ENCODE measurements around the gene PACSIN2.
"Not testable (repeated sequence)": the region's sequence is repeated elsewhere in the genome, so short reads cannot be mapped to it uniquely, and the experiment has no call there.

PACSIN2 gene

DNA sequence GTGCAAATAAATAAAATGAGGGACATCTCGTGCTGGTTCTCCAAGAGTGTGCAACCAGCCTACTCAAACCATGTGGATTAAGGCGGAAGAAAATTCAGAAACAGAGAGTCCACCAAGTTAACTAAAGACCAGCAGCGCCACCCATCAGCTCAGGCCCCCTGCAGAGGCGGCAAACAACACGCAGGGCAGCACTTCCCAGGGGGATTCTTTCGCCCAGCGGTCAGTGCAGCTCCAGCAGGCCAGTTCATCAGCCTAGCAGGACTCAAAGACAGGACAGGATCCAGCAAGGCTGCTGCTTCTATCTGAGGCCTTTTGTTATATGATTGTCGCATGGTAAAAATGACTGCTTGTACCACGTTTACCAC, 51.7 kb downstream of the PACSIN2 start:
- Histone ChIP-seq H4K20me1 (ENCODE audit: control insufficient read depth, insufficient read depth, low read depth, low read length) (peaks cover 16% of the 10 kb centered on the region; the same call in 1 of the 2 replicates), H3K4me1 (ENCODE audit: control insufficient read depth, low read length) (peaks cover 14% of the 10 kb centered on the region), H3F3A (ENCODE audit: control insufficient read depth, insufficient read depth) (no peaks in the 10 kb centered on the region), H3K36me3 (ENCODE audit: control insufficient read depth, low read length) (no peaks in the 10 kb centered on the region), H3K4me3 (ENCODE audit: low read length) (no peak overlapping the region), H3K27ac (ENCODE audit: low read depth, low read length) (no peak overlapping the region), H3K4me2 (ENCODE audit: low read length) (no peak overlapping the region), H3K79me2 (ENCODE audit: control insufficient read depth, low read length) (peaks cover 75% of the 10 kb centered on the region), H3K27me3 (ENCODE audit: control insufficient read depth, low read length) (no peaks in the 10 kb centered on the region), H3K9me3 (ENCODE audit: control insufficient read depth, insufficient read depth, low read length) (no peaks in the 10 kb centered on the region), H3K9me2 (replicated peaks; ENCODE audit: control insufficient read depth, low read length) (no peaks in the 10 kb centered on the region)
- TF ChIP-seq, protein P1, sequence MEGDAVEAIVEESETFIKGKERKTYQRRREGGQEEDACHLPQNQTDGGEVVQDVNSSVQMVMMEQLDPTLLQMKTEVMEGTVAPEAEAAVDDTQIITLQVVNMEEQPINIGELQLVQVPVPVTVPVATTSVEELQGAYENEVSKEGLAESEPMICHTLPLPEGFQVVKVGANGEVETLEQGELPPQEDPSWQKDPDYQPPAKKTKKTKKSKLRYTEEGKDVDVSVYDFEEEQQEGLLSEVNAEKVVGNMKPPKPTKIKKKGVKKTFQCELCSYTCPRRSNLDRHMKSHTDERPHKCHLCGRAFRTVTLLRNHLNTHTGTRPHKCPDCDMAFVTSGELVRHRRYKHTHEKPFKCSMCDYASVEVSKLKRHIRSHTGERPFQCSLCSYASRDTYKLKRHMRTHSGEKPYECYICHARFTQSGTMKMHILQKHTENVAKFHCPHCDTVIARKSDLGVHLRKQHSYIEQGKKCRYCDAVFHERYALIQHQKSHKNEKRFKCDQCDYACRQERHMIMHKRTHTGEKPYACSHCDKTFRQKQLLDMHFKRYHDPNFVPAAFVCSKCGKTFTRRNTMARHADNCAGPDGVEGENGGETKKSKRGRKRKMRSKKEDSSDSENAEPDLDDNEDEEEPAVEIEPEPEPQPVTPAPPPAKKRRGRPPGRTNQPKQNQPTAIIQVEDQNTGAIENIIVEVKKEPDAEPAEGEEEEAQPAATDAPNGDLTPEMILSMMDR (IDR thresholded peaks at IDR 0.05; ENCODE audit: low read depth, low read length, poor library complexity, severe bottlenecking) = no peak
- TF ChIP-seq EZH2phosphoT487 (IDR thresholded peaks at IDR 0.05; ENCODE audit: borderline replicate concordance, low read length) = no peak

DNA sequence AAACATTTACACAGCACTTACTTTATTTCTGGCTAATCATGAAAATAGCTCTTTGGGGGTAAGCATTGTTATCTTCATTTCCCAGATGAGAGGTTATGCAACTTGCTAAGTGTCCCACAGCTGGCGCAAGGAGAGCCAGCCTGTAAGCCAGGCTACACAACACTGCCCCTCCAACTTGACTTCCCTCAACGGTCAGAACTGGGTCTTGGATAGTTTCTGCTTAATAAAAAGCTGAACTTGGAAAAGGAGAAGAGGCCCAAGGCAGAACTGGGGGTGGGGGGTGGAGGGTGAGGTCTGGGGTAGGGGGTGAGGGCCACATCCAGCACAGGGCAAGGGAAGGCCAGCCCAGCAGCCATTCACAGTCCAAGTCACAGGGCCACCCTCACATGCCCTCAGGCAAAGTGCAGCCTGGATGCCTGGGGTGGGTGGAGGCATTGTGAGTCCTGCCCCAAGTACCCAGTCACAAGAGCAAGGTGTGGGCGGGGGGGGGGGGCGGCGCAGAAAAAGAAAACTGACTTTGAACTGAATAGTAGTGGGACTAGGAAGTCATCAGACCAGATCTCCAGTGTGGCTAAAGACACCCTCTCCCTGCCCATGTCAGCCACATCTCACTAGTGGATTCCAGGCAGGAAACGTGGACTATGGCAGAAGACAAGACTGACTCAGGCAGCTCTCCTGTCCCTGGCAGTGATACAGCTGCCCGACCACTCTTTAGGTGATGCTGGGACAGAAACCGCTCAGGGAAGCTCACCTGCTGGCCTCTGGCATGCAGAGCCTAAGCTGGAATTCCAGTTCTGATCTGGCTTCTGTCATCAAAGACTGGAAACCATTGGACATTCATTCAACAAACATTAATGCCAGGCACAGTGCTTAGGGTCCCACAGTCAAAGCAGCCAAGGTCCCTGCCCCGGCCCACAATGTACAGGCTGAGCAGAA, 52.4 kb downstream of the PACSIN2 start:
- no peak for TF ChIP-seq EZH2phosphoT487 (IDR thresholded peaks at IDR 0.05; ENCODE audit: borderline replicate concordance, low read length)
- TF ChIP-seq, protein P1 (IDR thresholded peaks at IDR 0.05; ENCODE audit: low read depth, low read length, poor library complexity, severe bottlenecking) = no peak
- no peaks in the 10 kb centered on the region for H3K36me3 ChIP-seq (ENCODE audit: control insufficient read depth, low read length)
- H3K4me1 ChIP-seq (ENCODE audit: control insufficient read depth, low read length) = peaks cover 14% of the 10 kb centered on the region
- no peaks in the 10 kb centered on the region for H3K27me3 ChIP-seq (ENCODE audit: control insufficient read depth, low read length)
- no peaks in the 10 kb centered on the region for H3K9me3 ChIP-seq (ENCODE audit: control insufficient read depth, insufficient read depth, low read length)
- H3F3A ChIP-seq (ENCODE audit: control insufficient read depth, insufficient read depth) = no peaks in the 10 kb centered on the region
- H4K20me1 ChIP-seq (ENCODE audit: control insufficient read depth, insufficient read depth, low read depth, low read length) = peaks cover 16% of the 10 kb centered on the region; the same call in 1 of the 2 replicates
- H3K4me2 ChIP-seq (ENCODE audit: low read length) = no peak overlapping the region
- no peaks in the 10 kb centered on the region for H3K9me2 ChIP-seq (replicated peaks; ENCODE audit: control insufficient read depth, low read length)
- H3K27ac ChIP-seq (ENCODE audit: low read depth, low read length) = no peak overlapping the region
- H3K79me2 ChIP-seq (ENCODE audit: control insufficient read depth, low read length) = peaks cover 78% of the 10 kb centered on the region
- no peak overlapping the region for H3K4me3 ChIP-seq (ENCODE audit: low read length)

DNA sequence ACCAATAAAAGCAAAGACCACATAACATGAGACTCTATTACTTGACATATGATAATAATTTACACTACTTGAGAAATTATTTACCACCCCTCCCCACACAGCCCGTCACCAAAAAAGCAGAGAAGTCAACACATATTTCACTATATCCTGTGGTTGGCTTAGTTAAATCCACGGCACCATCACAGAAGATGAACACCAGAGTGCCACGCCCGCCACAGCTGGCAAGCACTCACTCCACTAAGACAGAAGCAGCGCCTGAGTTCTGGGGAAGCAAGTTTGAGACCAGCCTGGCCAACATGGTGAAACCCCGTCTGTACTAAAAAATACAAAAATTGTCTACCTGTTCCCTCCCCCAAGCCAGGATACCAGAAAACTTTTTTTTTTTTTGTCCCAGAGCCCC, 53.1 kb downstream of the PACSIN2 start:
- peaks cover 75% of the 10 kb centered on the region for H3K79me2 ChIP-seq (ENCODE audit: control insufficient read depth, low read length)
- H3K4me3 ChIP-seq (ENCODE audit: low read length) = no peak overlapping the region
- H3K4me2 ChIP-seq (ENCODE audit: low read length) = no peak overlapping the region
- H3K9me2 ChIP-seq (replicated peaks; ENCODE audit: control insufficient read depth, low read length) = no peaks in the 10 kb centered on the region
- peaks cover 14% of the 10 kb centered on the region for H3K4me1 ChIP-seq (ENCODE audit: control insufficient read depth, low read length)
- H3K36me3 ChIP-seq (ENCODE audit: control insufficient read depth, low read length) = no peaks in the 10 kb centered on the region
- no peaks in the 10 kb centered on the region for H3K27me3 ChIP-seq (ENCODE audit: control insufficient read depth, low read length)
- no peaks in the 10 kb centered on the region for H3K9me3 ChIP-seq (ENCODE audit: control insufficient read depth, insufficient read depth, low read length)
- H3F3A ChIP-seq (ENCODE audit: control insufficient read depth, insufficient read depth) = no peaks in the 10 kb centered on the region
- H3K27ac ChIP-seq (ENCODE audit: low read depth, low read length) = no peak overlapping the region
- TF ChIP-seq EZH2phosphoT487 (IDR thresholded peaks at IDR 0.05; ENCODE audit: borderline replicate concordance, low read length) = no peak
- TF ChIP-seq, protein P1 (IDR thresholded peaks at IDR 0.05; ENCODE audit: low read depth, low read length, poor library complexity, severe bottlenecking) = no peak
- H4K20me1 ChIP-seq (ENCODE audit: control insufficient read depth, insufficient read depth, low read depth, low read length) = peaks cover 16% of the 10 kb centered on the region; the same call in 1 of the 2 replicates

DNA sequence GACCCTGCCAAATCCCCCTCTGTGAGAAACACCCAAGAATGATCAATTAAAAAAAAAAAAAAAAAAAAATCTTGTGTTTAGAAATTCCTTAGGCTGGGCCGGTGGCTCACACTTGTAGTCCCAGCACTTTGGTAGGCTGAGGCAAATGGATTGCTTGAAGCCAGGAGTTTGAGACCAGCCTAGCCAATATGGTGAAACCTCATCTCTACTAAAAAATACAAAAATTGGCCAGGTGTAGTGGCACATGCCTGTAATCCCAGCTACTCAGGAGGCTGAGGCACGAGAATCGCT, 53.6 kb downstream of the PACSIN2 start:
- not testable (repeated sequence) for H3K9me3 ChIP-seq (ENCODE audit: control insufficient read depth, insufficient read depth, low read length); H3K4me2 ChIP-seq (ENCODE audit: low read length); H3K36me3 ChIP-seq (ENCODE audit: control insufficient read depth, low read length); H3K4me3 ChIP-seq (ENCODE audit: low read length); H3K4me1 ChIP-seq (ENCODE audit: control insufficient read depth, low read length); H3F3A ChIP-seq (ENCODE audit: control insufficient read depth, insufficient read depth); H3K9me2 ChIP-seq (replicated peaks; ENCODE audit: control insufficient read depth, low read length); H3K27me3 ChIP-seq (ENCODE audit: control insufficient read depth, low read length); H3K27ac ChIP-seq (ENCODE audit: low read depth, low read length)
- Histone ChIP-seq H3K79me2 (ENCODE audit: control insufficient read depth, low read length) (peaks cover 75% of the 10 kb centered on the region), H4K20me1 (ENCODE audit: control insufficient read depth, insufficient read depth, low read depth, low read length) (peaks cover 12% of the 10 kb centered on the region; the same call in 1 of the 2 replicates)

All from DOHH2 (cell line).